MM.1S (cell line): Measurements from ENCODE around the gene HAUS5.

Source experiments
- EZH2 ChIP-seq: fragments of 300-600 bp; sonication (generic); optimal IDR thresholded peaks from 2 replicates; pipeline ENCODE3; 2017; ENCODE audit warnings: low read depth, mild to moderate bottlenecking, antibody characterized with exemption, low read length, mixed read lengths
- TF ChIP-seq, protein P1 (sequence below): fragments of 300-600 bp; sonication (generic); IDR thresholded peaks from 2 replicates; pipeline ENCODE4 v1.5.1; 2016; ENCODE audit warnings: antibody characterized with exemption, low read length, mixed read lengths

DNA sequence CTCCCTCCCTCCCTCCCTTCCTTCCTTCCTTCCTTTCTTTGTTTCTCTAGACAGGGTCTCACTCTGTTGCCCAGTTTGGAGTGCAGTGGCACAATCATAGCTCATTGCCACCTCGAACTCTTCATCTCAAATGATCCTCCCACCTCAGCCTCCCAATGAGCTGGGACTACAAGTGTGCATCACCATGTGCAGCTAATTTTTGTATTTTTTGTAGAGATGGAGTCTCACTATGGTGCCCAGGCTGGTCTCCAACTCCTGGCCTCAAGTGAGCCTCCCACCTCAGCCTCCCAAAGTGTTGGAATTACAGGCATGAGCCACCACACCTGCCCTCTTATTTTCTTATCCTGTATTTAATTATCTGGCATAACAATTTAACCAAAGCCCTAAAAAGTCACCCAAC, 58.2 kb downstream of the HAUS5 start:
- TF ChIP-seq, protein P1, sequence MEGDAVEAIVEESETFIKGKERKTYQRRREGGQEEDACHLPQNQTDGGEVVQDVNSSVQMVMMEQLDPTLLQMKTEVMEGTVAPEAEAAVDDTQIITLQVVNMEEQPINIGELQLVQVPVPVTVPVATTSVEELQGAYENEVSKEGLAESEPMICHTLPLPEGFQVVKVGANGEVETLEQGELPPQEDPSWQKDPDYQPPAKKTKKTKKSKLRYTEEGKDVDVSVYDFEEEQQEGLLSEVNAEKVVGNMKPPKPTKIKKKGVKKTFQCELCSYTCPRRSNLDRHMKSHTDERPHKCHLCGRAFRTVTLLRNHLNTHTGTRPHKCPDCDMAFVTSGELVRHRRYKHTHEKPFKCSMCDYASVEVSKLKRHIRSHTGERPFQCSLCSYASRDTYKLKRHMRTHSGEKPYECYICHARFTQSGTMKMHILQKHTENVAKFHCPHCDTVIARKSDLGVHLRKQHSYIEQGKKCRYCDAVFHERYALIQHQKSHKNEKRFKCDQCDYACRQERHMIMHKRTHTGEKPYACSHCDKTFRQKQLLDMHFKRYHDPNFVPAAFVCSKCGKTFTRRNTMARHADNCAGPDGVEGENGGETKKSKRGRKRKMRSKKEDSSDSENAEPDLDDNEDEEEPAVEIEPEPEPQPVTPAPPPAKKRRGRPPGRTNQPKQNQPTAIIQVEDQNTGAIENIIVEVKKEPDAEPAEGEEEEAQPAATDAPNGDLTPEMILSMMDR: no peak
- no peak for TF ChIP-seq EZH2
